AG04450 (cell line): ENCODE results near the gene CKS2. TPM values are rescaled to one million over a fixed set of nuclear protein-coding genes. Genes with fewer than 3 reads are reported as not detected.

ENCODE experiments used
- CTCF ChIA-PET: fragments of 300-600, 350-600 bp; formaldehyde crosslinking; extraction: SDS; loops from one replicate; lab custom pipeline; 2022; ENCODE audit warnings: antibody characterized with exemption, inconsistent platforms; lab: Charles Lee
- POLR2A ChIA-PET: fragments of 350-600 bp; formaldehyde crosslinking; extraction: SDS; loops from one replicate; lab custom pipeline; 2021; ENCODE audit warnings: antibody characterized with exemption, inconsistent platforms; lab: Yijun Ruan, JAX
- DNase-seq: peaks from one replicate; pipeline ENCODE4 v3.0.0-alpha.2; 2011; ENCODE audit warnings: low read depth, low spot score
- H3K27ac ChIP-seq: one replicate; pipeline ENCODE4 v1.5.1; 2012; ENCODE audit warnings: low read depth, low read length, control low read depth
- H3K27me3 ChIP-seq: one replicate; pipeline ENCODE4 v1.6.0; 2012; ENCODE audit warnings: low read length; ENCODE audit not compliant: control insufficient read depth, insufficient read depth
- H3K4me3 ChIP-seq: 2 replicates; pipeline ENCODE4 v1.5.1; 2011; ENCODE audit warnings: mild to moderate bottlenecking, low read depth, low read length, control low read depth
- H3K9me3 ChIP-seq: 2 replicates; pipeline ENCODE4 v1.5.1; 2012; ENCODE audit warnings: low read length; ENCODE audit not compliant: control insufficient read depth, insufficient read depth
- CTCF ChIP-seq: IDR thresholded peaks from 2 replicates; pipeline ENCODE4 v1.5.1; 2011; ENCODE audit warnings: low read depth, low read length, control low read depth, inconsistent platforms
- polyA plus RNA-seq: library from polyadenylated mRNA; depleted of rRNA; stranded (reverse); fragments of >200 nt; gene quantifications from 2 replicates; pipeline ENCODE4 v1.2.3, GENCODE V29; 2011

The CKS2 gene
- polyA plus RNA-seq, 1 experiment = 137 TPM

DNA sequence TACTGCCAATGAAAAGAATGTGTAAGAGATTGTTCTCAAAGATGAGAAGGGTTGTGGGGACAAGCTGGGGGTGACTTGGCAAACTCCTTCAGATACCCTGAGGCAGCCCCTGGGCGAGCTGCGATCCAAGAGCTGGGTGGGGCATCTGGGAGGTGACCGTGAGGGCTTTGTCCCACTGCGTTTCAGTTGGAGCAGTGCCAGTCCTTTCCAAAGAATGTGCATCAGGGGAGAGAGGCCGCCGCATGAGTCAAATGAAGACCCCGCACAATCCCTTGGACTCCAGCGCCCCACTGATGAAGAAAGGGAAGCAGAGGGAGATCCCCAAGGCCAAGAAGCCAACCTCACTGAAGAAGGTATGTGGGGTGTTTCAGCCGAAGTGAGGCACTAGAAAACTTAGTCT, 35.7 kb downstream of the CKS2 start:
- H3K27ac ChIP-seq = no peak overlapping the region
- ChIA-PET CTCF (interaction anchor here (1.1 to 4.6 kb wide), 3 partner anchors 10 to 203 kb away, joined by 3 to 34 read pairs (median 4); partner anchors contain the start of gene SECISBP2), POLR2A (interaction anchor here (0.7 kb wide), 1 partner anchor 18 kb away, joined by 7 read pairs; no protein-coding TSS in a partner anchor)
- no peak overlapping the region for H3K4me3 ChIP-seq
- no peak for DNase-seq
- no peak for TF ChIP-seq CTCF
- no peaks in the 10 kb centered on the region for H3K27me3 ChIP-seq
- H3K9me3 ChIP-seq = no peaks in the 10 kb centered on the region

- CTCF ChIA-PET = interaction anchor here (0.7 to 4.6 kb wide), 4 partner anchors 11 to 202 kb away, joined by 3 to 34 read pairs (median 6); partner anchors contain the start of gene SECISBP2
Measured at GRCh38 chr9:89347651-89348050, 36.7 kb downstream of the CKS2 start.

DNA sequence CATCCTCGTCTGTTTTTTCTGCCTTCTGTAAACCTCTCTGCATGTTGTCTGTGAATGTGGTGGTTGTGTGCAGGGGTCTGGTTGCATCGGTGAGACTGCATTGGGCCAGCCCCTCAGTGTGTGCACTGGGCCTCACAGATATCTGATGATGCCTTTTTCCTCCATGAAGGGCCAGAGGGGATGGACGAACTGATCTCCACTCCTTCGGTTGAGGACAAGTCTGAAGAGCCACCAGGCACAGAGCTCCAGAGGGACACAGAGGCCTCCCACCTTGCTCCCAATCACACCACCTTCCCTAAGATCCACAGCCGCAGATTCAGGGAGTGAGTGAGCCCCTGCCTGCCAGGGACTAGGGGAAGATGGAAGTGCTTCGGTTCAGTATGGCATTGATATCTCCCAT, 38.6 kb downstream of the CKS2 start:
- H3K4me3 ChIP-seq = no peak overlapping the region
- CTCF ChIA-PET = interaction anchor here (4.6 kb wide), 1 partner anchor 200 kb away, joined by 34 read pairs; no protein-coding TSS in a partner anchor
- POLR2A ChIA-PET = no interaction called here
- no peak for DNase-seq
- H3K9me3 ChIP-seq = no peaks in the 10 kb centered on the region
- H3K27me3 ChIP-seq = no peaks in the 10 kb centered on the region
- TF ChIP-seq CTCF = no peak
- H3K27ac ChIP-seq = no peak overlapping the region

More at GRCh38 chr9:89347651-89348050, 36.7 kb downstream of the CKS2 start:
- Histone ChIP-seq H3K27ac (no peak overlapping the region), H3K9me3 (no peaks in the 10 kb centered on the region), H3K4me3 (no peak overlapping the region), H3K27me3 (no peaks in the 10 kb centered on the region)
- POLR2A ChIA-PET = no interaction called here
- no peak for DNase-seq
- TF ChIP-seq CTCF = no peak

DNA sequence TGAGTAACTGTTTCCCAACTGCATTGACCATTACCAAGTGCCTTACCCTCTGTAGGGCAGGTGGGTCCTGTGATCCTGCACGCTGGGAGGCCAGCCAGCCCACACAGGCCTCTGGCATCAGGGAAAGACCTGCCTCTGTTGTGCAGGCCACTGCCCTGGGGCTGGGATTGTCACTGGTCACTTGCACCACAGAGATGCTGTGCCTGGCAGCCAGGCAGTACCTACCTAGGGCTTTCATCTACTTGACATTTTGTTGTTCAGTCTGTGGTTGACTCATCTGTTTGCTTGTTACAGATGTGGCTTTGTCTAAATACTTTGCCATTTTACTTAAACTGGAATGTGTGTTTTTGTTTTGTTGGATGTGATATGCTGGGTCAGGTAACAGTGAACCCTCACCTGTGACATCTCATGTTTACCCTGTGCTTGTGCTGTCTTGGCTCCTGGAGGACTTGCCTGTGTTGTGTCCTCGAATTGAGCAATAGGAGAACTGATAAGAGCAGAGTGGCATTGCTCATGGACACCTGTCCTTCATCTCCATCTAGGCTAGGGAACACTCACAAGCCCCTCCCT, 40.1 kb downstream of the CKS2 start:
- Histone ChIP-seq H3K4me3 (no peak overlapping the region), H3K27me3 (no peaks in the 10 kb centered on the region), H3K9me3 (no peaks in the 10 kb centered on the region), H3K27ac (no peak overlapping the region)
- no peak for DNase-seq
- CTCF ChIA-PET = no interaction called here
- POLR2A ChIA-PET = no interaction called here
- TF ChIP-seq CTCF = no peak

- Histone ChIP-seq H3K4me3 (no peak overlapping the region), H3K27ac (no peak overlapping the region), H3K27me3 (no peaks in the 10 kb centered on the region), H3K9me3 (no peaks in the 10 kb centered on the region)
- no peak for TF ChIP-seq CTCF
- no peak for DNase-seq
- POLR2A ChIA-PET = no interaction called here
- CTCF ChIA-PET = no interaction called here
Measured at GRCh38 chr9:89351584-89352300, 40.7 kb downstream of the CKS2 start.
